Measurements from ENCODE around the gene ACTN2.
"Not testable (repeated sequence)": the region's sequence is repeated elsewhere in the genome, so short reads cannot be mapped to it uniquely, and the experiment has no call there.

ACTN2 gene

DNA sequence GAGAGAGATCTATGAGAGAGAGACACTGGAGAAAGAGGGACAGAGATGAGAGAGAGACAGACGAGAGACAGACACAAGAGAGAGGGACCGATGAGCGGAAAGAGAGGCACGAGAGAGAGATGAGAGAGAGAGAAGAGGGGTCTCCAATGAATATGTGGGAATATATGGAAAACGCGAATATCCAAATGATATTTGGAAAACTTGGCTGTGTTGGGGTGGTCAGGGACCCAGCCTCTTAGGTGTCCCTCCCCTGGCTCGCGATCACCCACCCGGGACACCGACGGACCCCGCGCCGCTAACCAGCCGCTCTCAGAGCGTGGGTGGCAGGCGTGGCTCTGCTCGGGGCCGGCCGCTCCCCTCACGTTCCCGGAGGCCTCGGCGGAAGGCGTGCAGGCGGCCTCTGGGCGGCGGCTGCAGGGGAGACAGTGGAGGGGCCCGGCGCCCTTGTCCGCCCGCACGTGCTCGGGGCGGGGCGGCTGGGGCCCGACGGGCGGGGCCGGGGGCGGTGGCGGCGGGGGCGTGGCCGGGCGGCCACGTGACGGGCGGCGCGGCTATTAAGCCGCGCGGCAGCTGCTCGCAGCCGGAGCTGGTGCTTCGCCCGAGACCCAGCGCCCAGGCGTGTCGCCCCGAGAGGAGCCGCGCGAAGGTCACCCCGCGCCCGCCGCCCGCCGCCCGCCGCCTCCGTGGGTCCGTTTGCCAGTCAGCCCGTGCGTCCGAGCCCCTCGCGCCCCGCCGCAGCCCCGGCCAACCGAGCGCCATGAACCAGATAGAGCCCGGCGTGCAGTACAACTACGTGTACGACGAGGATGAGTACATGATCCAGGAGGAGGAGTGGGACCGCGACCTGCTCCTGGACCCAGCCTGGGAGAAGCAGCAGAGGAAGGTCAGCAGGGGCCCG, at the start of gene ACTN2:
Gene ACTN2, plus strand, starts transcription at position 583 of the 898 bp plus-strand sequence. Its CDS starts 175 bp downstream, at position 758.
- peak; percentile 39 for DNase-seq

DNA sequence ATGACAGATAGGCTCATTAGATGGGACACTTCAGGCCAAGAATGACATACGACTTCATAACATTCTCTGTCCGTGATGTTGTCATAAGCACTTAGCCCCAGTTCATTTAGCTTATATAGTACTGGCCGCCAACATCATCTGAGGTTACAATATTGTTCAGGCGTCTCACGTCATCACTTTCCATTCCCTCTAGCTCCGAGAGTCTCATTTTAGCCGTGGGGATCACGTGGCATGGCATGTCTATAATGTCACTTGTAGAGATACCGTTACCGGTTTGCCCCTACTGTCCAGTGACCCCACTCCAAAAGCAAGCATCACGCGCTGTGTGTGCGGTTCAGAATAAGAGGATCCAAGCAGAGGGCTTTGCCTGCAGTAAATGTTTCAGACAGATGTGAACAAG, 47.4 kb upstream of the ACTN2 start:
- DNase-seq, result no peak

DNA sequence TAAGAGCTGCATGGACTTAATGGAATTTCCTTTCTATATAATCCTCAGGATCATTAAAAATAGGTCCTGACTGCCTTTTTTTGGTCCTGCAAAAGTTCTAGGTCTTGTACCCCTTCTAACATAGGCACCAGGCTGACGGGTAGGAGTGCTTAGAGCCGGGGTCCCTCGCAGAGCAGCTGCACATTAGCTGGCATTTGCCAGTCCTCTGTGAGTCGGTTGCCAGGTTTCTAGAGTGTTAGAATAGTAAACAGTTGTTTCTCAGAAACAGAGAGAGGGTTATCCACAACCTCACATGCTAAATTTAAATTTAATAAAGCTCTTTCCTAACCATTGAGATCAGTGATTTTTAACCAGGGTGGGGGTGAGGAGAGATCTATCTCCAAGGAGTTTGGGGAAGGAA, 46.6 kb upstream of the ACTN2 start:
- DNase-seq, result no peak

DNA sequence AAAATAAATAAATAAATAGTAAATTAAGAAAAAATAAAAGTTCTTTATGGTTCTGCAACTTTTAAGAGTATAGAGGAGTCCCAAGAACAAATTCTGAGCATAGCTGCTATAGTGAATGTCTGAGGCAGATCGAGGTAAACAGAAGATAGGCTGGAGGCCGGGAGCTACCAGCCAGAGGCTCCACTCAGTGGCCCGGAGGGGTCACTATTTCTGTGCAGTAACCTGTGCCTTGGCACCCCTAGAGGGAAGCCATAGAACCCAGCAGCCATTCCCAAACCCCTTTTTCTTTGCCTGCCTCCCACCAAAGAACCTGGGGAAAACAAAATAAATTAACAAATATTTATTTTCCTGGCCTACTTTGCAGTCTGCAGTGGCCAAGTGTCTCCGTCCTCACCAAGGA, 43.5 kb upstream of the ACTN2 start:
- no peak for DNase-seq

DNA sequence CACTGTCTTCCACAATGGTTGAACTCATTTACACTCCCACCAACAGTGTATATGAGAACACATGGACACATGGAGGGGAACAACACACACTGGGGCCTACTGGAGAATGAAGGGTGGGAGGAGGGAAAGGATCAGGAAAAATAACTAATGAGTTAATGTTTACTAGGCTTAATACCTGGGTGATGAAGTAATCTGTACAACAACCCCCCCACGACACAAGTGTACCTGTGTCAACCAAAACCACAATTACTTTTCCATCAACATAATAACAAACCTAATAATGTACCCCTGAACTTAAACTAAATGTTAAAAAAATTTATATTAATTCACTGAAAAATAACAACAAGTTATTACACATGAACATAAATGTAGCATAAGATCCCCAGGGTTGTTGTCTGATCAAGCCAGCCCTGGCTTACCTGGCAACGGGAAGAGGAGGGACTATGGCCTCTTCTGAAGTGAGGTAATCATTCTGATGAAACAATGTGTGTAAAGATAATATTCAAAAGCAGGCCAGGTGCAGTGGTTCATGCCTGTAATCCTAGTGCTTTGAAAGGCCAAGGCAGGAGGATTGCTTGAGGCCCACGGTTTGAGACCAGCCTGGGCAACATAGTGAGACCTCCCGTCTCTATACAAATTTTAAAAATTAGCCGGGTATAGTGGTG, 41.2 kb upstream of the ACTN2 start:
- no peak for DNase-seq

DNA sequence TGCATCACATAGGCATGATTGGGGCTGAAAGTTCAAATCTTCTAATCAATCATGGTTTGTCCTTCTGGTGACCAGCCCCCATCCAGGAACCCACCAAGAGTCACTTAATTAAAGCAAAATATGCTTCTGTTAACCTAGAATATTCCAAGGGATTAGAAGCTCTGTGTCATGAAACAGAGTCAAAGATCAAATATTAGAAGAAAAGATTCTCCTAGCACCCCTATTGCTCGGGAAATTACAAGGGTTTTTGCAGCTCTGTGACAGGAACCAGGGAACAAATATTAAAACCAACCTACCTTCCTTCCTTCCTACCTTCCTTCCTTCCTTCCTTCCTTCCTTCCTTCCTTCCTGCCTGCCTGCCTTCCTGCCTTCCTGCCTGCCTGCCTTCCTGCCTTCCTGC, 31.8 kb upstream of the ACTN2 start:
- DNase-seq, result no peak

DNA sequence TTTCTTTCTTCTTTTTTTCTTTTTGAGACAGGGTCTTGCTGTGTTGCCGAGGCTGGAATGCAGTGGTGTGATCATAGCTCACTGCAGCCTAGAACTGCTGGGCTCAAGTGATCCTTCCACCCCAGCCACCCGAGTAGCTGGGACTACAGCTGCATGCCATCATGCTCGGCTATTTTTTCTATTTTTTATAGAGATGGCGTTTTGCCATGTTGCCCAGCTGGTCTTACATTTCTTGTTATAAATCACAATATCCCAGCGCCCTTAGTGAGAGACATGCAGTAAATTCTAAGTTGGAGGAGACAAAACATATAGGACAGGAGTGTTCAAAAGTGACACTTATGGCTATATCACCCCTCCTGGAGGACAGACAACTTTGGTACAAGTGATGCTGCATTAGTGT, 31.3 kb upstream of the ACTN2 start:
- DNase-seq, result no peak

DNA sequence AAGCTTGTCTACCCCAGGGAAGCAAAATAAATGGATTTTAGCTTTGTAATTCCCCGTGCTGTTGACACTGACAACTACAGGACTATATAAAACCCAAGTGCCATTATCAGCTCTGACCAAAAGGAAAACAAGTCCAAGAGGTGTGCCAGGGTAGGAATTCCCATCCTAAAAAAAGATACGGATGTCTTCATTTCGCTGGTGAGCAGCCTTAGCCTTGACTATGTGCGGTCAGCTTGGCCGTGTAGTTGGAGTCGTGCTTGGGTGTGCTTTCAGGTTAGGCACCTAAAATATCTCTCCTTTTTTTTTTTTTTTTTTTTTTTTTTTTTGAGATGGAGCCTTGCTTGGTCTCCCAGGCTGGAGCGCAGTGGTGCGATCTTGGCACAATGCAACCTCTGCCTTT, 28.9 kb upstream of the ACTN2 start:
- no peak for DNase-seq

DNA sequence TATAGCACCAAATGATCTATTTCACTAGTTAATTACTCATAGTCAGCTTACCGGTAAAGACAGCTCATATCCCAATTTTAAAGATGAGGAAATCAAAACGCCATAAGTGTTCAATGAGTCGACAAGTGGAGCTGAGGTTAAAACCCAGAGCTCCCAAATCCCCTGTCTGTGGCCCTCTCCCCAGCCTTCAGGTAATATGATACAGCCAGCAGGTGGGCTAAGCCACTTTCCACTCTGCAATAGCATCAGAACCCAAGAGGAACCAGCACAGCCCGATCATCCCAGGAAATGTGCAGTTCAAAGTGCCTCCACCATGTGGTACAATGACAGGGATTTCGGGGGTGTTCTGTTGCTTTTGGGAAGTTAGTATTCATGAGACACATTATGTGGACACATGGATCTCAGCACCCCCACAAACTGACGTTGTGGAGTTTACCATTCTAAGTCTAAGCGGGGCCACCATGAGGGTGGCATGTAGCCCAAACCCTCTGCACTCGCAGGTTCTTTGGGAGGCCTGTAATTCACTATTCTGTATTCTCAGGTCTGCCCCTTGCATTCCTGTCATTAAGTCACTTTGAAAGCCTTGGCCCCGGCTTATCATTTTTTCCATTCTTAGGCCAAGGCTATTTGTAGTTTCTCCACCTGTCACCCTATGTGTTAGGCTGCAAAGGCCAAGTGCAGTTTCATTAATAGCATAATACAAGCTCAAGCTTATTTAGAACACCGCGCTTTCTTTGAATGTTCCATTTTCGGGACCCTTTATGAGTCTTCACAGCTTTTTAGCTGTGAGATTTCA, 26.3 kb upstream of the ACTN2 start:
- no peak for DNase-seq

DNA sequence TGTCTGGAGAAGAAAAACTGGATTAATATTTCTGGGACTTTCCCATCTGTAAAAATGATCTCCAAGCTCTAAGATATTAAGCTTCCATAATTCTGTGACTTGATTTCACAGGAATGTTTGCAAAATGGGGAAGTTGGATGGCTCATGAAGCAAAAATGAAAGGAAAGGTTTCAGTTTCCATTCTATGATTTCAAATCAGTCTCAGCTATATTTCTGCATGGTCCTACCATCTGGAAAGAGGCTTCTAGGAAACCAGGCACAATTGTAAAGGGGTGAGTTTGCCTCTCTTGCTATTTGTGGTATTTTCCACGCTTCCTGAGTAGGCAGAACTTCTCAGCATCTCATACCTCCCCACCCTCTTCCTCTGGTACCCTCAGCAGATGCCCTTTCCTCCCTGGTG, 22.4 kb upstream of the ACTN2 start:
- no peak for DNase-seq

DNA sequence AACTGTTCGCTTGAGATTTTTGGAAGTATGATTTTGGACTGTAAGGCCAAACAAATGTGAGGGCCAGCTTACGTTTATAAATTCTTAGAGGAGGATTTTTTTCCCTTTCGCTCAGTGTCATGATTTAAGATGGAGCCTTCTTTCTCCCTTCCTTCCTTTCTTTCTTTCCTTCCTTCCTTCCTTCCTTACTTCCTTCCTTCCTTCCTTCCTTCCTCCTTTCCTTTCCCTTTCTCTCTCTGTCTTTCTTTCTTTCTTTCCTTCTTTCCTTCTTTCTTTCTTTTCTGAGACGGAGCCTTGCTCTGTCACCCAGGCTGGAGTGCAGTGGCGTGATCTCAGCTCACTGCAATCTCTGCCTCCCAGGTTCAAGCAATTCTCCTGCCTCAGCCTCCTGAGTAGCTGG, 17.4 kb upstream of the ACTN2 start:
- DNase-seq, result not testable (repeated sequence)

DNA sequence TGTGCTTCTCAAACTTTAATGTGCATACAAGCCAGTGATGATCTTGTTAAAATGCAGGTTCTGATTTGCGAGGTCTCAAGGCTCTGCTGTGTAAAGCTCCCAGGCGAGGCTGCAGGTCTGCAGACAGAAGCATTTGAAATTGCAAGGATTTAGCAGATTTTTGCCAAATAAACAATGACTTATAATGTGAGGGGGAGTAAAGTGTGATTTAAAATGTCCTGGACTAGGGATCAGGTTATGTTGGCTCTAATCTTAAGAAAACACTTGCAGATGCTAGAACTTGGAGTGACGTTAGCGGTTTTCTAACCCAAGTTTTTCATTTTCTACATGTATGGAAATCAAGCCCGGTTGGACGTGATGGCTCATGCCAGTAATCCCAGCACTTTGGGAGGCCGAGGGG, 16.2 kb upstream of the ACTN2 start:
- no peak for DNase-seq

DNA sequence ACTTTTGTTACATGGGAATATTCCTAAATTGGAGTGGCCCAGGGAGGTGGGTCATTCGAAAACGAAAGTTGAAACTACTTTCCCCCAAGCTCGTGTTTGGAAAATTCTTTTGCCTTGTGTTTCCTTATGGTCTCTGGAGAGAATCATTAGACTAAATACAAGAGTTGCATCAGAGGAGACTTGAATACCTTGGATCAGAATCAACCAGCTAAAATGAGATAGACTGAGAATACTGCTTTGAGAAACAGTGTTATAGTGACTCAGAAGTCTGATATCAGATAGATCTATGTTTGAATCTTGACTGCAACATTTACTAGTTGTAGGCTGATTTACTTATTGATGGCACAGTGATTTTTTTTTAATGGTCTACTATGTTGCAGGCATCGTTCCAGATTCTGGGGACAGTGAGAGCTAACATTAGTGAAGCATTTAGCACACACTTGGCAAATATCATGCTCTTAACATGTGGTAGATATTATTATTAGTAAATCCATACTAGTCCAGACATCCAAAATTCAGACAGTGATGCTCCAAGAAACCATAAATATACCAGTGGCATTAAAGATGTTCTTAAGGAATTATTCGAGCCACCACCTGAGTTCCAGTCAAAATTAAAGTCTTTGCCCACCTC, 12.9 kb upstream of the ACTN2 start:
- DNase-seq, result no peak

DNA sequence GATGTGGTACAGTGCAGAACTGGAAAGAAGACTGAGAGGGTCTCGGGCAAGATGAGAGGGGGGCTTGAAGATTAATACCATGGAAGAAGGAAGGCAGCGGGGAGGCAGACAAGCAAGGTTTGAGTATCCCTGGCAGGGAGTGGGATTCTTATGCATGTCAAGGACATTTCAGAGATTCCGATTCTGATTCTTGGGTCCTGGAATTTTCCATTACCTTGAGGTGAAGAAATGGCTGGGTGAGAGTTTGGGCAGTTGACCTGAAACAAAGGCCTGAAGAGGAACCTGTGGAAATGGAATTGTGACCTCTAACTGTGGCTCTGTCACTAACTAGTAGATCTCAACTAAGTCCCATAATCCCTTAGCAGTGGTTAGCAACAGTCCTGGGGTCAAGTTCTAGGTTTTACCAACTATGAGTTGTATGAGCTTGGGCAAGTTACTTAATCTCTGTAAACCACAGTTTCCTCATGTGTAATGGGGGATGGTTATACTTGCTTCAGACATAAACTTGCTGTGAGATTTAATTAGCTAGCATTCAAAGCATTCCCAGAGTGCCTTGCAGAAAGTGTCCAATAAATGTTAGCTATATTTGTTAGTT, 8.6 kb upstream of the ACTN2 start:
- DNase-seq, result no peak

DNA sequence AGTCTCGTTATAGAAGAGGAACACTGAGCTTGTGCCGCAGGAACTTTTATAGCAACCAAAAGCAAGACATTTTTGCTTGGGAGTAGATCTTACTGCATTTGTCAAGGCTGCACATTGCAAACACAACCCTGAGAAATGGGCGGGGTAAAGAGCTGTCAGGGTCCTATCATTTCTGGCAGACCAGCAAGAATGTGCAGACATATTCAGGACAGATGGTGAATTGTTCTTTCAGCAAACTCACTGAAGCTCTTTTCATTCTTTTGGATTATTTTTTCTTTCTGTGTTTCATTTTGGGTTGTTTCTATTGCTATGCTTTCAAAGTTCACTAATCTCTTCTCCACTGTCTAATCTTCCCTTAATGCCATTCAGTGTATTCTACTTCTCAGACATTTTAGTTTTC, 5.1 kb upstream of the ACTN2 start:
- DNase-seq, result no peak

DNA sequence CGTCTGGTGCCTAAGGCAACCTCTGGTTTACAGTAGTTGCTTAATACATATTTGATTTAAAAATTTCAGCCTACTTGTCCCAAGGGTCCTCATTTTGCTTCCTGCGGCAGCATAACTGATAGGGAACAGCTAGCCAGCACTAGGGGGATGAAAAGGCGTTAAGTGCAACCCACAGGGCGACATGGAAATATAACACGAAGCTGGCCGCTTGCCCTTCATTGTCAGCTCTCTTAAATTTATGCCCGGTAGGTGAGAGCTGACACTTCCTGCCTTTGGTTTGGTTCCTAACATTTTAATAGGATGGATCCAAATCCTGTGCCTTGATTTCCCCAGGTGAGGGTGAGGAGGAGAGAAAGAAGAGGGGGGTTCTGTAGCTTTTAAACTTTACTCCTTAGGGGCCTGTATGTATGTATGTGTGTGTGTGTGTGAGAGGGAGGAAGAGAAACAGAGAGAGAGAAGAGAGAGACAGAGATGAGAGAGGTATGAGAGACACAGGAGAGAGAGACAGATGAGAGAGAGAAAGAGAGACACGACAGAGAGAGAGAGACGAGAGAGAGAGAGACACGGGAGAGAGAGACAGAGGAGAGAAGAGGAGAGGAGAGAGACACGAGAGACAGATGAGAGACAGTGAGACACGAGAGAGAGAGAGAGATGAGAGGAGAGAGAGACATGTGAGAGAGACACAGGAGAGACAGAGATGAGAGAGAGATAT, 938 bp upstream of the ACTN2 start:
- DNase-seq, result no peak

DNA sequence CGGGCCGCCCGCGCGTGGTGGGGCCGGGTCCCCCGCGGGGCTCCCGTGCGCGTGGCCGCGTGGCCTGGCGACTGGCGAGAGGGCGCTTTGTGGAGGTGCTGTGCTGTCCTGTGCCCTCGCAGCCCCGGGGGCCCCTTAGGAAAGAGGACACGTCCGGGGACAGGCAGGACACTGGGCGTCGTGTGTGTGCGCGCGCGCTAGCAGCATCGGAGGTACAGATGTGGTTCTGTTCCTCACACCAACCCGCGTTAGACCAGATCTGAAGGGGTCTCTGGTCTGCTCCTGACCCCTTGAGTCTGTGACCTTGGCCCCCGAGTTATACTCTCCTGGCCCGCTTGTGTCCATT, 489 bp downstream of the ACTN2 start:
- no peak for DNase-seq

DNA sequence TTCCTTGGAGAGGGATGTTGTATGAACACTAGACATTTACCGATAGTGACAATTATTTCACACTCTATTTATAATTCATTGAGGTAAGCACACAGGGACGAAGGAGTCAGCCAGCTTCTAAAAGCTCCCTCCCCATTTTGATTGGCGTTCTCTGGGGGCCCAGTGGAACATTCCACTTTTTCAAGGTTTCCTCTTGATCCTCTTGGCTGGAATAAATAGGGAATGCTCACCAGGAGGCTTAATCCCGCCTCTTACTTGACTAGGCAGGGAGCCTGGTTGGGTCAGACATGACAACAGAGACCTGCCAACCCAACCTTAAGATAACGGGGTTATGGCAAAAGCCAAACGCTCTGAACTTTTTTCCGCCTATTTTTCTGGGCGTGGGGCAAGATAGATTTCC, 974 bp downstream of the ACTN2 start:
- no peak for DNase-seq

DNA sequence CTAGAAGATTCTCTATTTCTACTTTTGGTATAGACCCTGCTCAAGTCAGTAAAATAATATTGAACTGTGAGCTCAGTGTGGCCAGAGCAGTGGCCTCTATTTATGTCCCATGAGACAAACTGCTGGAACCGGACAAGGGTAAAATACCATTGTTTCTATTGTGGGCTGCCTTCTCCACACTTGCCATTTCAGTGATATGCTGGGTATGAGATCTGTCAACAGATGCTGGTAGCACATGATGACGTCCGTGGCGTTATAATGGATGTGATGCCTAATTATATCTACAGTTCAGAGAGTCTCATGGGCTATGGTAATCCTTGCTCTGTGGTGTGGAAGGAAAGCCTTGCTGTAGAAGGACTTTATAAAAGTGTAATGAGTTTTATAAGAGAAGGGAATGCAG, 2.4 kb downstream of the ACTN2 start:
- DNase-seq, result no peak

DNA sequence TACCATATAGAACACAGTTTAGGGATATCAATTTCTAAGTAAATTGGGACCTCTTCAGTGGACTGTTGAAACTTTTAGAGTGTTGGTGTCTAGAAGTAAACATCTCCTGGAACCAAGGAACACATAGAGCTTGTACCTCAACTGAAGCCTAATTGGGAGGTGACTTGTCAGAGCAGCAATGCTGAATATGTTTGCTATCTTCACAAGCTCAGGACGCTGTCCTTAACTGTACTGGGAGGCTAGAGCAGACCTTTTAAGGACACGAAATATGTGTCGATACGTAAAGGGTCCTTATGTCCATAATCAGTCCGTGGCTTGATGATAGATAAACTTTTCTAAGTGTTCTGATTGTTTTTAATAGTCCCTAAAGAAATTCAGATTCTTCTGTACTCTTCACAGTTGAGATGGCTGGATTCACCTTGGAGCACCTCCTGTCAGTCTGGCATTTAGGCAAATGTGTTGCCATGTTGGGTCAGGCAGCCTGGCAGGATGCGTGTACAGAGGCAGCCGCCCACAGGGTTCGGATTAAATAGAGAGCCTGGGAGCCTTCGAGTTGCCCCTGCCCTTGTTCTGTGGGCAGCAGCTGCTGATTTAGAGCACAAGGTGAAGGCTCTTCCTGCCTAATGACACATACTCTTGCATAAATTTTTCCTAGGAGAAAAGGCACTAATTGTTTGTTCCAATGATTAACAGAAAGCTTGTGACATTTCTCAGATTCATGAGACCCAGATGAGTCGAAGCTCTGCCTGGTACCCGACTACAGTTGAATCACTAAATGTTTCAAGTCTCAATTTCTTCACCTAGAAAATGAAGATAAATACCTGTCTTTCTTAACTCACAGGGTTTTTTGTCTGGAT, 3.6 kb downstream of the ACTN2 start:
- DNase-seq, result no peak

DNA sequence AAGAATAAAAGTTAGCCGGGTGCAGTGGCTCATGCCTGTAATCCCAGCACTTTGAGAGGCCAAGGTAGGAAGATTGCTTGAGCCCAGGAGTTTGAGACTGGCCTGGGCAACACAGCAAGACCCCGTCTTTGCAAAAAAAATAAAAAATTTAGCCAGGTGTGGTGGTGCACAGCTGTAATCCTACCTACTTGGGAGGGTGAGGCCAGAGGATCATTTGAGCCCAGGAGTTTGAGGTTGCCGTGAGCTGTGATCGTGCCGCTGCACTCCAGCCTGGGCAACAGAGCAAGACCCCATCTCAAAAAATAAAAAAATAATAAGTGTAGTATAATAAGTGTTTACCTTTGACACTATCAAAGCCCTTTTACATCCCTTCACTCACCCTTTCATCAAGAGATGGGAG, 5.0 kb downstream of the ACTN2 start:
- DNase-seq, result no peak
